BLaER1 (cell line): ENCODE data around the gene COL4A2.

ENCODE experiments used
- H3K27ac ChIP-seq: shearing (Covaris generic); formaldehyde crosslinking; 2 replicates; pipeline ENCODE4 v1.8.1; 2022
- H3K27me3 ChIP-seq: shearing (Covaris generic); formaldehyde crosslinking; 2 replicates; pipeline ENCODE4 v1.8.1; 2022
- H3K36me3 ChIP-seq: shearing (Covaris generic); formaldehyde crosslinking; 2 replicates; pipeline ENCODE4 v1.8.1; 2022
- H3K4me1 ChIP-seq: shearing (Covaris generic); formaldehyde crosslinking; 2 replicates; pipeline ENCODE4 v1.8.1; 2022
- H3K4me2 ChIP-seq: shearing (Covaris generic); formaldehyde crosslinking; 2 replicates; pipeline ENCODE4 v1.8.1; 2022
- H3K4me3 ChIP-seq: shearing (Covaris generic); formaldehyde crosslinking; 2 replicates; pipeline ENCODE4 v1.8.1; 2022
- H3K9ac ChIP-seq: shearing (Covaris generic); formaldehyde crosslinking; 2 replicates; pipeline ENCODE4 v1.8.1; 2022
- H3K9me3 ChIP-seq: shearing (Covaris generic); formaldehyde crosslinking; 2 replicates; pipeline ENCODE4 v1.8.1; 2022
- H4K20me1 ChIP-seq: shearing (Covaris generic); formaldehyde crosslinking; 2 replicates; pipeline ENCODE4 v1.8.1; 2022
- Cebpa-rat ChIP-seq: shearing (Covaris generic); IDR thresholded peaks from 2 replicates; pipeline ENCODE4 v1.8.1; 2022

COL4A2 gene

DNA sequence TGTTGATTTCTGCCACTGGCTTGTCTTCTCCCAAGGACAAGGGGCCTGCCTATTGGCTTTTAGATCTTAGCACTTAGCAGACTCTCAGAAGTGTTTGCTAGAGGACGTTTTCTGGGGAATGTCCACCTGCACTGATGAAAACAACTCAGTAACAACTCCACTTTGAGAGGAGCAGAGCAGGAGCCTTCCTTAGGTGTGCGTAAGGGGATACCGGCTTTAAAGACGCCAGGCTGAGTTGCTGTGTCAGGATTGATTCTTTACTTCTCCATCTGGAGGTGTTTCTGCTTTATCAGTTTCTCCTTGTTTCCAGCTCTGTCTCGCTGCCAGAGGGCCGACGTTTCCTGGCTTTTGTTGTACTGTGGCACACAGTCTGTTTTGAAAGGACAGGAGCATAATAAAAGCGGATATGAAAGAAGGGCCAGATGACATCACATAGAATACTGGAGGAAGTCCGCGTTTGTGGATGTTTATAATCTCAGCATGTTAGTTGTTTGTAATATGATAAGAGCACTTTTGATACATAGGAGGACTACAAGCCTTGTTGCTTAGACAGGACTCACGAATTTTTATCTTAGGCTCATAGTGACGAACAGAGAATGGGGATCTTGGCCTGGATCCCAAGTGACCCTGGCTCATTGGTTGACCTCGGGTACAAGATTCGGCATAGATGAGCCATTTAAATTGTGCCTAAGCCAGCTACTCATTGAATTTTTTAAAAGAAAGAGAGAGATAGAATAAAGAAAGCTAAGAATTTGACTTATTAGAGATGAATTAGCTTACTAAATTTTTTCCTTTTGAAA lies 34.6 kb downstream of the COL4A2 start:
- Histone ChIP-seq H3K9ac (no peak overlapping the region), H3K9me3 (peaks cover 9% of the 10 kb centered on the region), H3K27ac (no peak overlapping the region), H3K4me1 (peaks cover 17% of the 10 kb centered on the region), H3K36me3 (no peaks in the 10 kb centered on the region), H3K4me2 (peak overlapping the region; percentile 63), H3K27me3 (no peaks in the 10 kb centered on the region), H4K20me1 (no peaks in the 10 kb centered on the region), H3K4me3 (no peak overlapping the region)
- TF ChIP-seq Cebpa-rat = no peak

DNA sequence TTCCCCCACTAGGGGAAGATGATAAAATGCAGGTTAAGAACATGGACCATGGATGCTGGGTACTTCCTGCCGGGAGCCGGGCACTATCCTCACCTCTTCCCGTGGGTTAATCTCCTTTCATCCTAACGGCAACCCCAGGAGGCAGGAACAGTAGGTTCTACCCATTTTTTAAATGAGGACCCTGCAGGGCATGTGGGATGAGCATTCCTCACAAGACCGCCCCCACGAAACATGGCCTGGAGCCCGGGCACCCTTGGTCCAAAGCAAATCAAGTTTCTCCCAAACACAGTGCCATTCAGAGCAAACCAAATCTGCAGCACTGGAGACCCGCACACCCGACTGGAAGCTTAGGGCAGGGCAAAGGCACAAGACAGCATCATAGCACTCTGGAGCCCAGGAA lies 35.4 kb downstream of the COL4A2 start:
- Histone ChIP-seq H3K9me3 (peaks cover 1% of the 10 kb centered on the region), H3K4me2 (no peak overlapping the region), H3K27ac (no peak overlapping the region), H3K27me3 (no peaks in the 10 kb centered on the region), H3K4me3 (no peak overlapping the region), H3K9ac (no peak overlapping the region), H4K20me1 (no peaks in the 10 kb centered on the region), H3K36me3 (no peaks in the 10 kb centered on the region), H3K4me1 (peaks cover 17% of the 10 kb centered on the region)
- no peak for TF ChIP-seq Cebpa-rat

DNA sequence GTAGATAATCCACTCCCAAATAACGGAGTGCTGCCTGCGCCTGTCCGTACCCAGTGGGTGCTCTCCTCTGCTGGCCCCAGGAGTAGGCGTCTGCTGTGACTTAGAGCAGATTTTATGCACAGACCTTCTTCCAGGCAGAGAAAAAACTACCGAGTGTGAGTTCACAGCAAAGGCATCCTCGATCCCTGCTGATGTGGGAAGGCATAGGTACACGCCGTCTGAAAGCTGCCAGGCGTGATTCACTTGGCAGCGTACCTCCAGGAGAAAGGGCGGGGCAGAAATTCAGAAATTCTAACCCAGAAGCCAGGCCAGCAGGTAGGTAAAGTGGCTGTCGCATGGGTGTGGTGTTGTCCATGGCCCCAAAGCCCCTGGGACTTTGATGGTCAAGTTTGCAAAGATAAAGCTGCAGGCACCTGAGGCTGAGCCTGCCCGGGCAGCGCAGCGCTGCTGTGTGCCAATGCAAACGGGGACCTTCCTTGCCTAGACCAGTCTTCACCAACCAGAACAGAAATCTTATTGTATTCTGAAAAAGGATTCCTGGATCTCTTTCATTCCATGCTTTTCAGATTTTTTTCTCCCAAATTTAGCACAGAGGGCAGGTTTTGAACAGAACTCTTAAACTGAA lies 36.3 kb downstream of the COL4A2 start:
- Histone ChIP-seq H3K4me1 (peaks cover 17% of the 10 kb centered on the region), H4K20me1 (no peaks in the 10 kb centered on the region), H3K27me3 (no peaks in the 10 kb centered on the region), H3K9me3 (no peaks in the 10 kb centered on the region), H3K9ac (no peak overlapping the region), H3K27ac (no peak overlapping the region), H3K4me3 (no peak overlapping the region), H3K4me2 (no peak overlapping the region), H3K36me3 (no peaks in the 10 kb centered on the region)
- TF ChIP-seq Cebpa-rat = no peak

DNA sequence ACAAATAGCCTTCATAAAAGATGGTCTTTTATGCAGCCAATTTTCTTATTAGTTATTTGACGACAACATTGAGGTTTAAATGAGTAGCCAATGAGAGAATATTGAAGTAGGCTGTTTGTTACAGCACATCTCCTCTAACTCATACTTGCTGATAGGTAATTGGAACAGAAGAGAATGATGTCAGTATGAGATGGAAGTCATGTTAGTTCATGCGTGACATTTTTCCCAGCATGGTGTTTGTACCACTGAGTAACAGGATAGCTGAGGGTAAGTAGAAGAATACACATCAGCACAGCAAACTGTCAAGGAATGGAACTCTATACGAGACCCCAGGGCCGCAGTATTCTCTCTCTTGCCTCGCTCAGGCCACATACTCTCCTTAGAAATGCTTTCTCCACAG lies 37.2 kb downstream of the COL4A2 start:
- Histone ChIP-seq H3K27me3 (no peaks in the 10 kb centered on the region), H3K9ac (no peak overlapping the region), H4K20me1 (no peaks in the 10 kb centered on the region), H3K9me3 (no peaks in the 10 kb centered on the region), H3K4me2 (no peak overlapping the region), H3K4me1 (peaks cover 17% of the 10 kb centered on the region), H3K4me3 (no peak overlapping the region), H3K27ac (no peak overlapping the region), H3K36me3 (no peaks in the 10 kb centered on the region)
- no peak for TF ChIP-seq Cebpa-rat

DNA sequence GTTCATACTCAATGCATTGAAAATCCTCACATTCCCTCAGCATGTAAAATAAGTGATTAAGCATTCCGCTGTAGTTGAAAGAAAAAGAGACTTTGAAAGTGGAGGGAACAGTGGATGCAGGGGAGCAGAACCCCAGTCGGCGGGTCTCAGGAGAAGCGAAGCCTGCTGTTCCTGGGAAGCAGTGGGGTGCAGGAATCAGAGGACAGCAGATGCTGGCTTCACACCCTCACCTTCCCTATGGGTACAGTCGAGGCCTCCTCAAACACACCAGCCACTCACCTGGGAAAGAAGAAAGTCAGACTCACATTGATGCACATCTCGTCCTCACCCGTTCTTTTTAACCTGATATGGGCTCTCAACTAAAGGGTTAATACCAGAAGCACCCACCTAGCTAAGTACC lies 38.2 kb downstream of the COL4A2 start:
- TF ChIP-seq Cebpa-rat = no peak
- Histone ChIP-seq H3K27me3 (no peaks in the 10 kb centered on the region), H4K20me1 (no peaks in the 10 kb centered on the region), H3K9me3 (no peaks in the 10 kb centered on the region), H3K9ac (no peak overlapping the region), H3K36me3 (no peaks in the 10 kb centered on the region), H3K4me1 (peaks cover 13% of the 10 kb centered on the region), H3K27ac (no peak overlapping the region), H3K4me2 (no peak overlapping the region), H3K4me3 (no peak overlapping the region)

DNA sequence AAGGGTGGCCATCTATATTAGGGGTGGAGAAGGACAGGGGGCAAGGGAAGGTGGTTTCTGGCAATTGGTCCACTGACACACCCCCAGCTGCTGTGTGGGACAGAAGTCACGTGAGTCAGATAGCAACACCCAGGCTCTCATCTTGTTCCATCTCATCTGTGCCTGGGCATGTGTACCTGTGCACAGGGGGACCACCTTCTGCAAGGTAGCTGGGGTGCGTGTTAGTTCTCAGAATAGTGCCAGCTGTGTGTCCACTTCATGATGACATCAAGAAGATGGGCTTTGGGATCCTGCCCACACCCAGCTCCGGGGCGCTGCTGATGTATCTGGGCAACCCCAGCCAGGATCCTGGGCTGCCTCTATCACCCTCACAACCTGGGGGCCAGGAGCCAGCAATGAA lies 38.6 kb downstream of the COL4A2 start:
- peaks cover 9% of the 10 kb centered on the region for H3K4me1 ChIP-seq
- no peaks in the 10 kb centered on the region for H3K27me3 ChIP-seq
- H3K27ac ChIP-seq = no peak overlapping the region
- H4K20me1 ChIP-seq = no peaks in the 10 kb centered on the region
- no peak overlapping the region for H3K4me3 ChIP-seq
- H3K9me3 ChIP-seq = no peaks in the 10 kb centered on the region
- TF ChIP-seq Cebpa-rat = no peak
- H3K9ac ChIP-seq = no peak overlapping the region
- no peak overlapping the region for H3K4me2 ChIP-seq
- no peaks in the 10 kb centered on the region for H3K36me3 ChIP-seq

DNA sequence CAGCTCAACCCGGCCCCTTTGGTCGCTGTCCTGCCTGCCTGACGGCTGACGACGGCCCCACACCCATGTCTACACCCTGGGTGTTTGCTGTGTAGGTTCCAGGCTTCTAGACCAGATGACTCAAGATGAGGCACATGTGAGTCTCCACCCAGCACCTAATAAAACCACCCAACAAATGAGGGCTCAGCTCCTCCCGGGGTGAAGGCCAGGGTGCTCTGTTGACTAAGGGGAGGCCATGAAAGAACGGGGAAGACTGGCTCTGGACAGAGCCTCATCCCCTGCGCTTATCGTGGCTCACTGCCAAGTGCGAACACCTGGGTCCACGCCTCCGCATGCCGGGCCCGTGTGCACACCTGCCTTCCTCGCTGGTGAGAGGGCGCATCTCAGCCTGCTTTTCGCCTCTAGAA lies 39.6 kb downstream of the COL4A2 start:
- Histone ChIP-seq H3K4me3 (no peak overlapping the region), H3K4me2 (no peak overlapping the region), H3K9me3 (no peaks in the 10 kb centered on the region), H4K20me1 (no peaks in the 10 kb centered on the region), H3K27ac (no peak overlapping the region), H3K36me3 (no peaks in the 10 kb centered on the region), H3K4me1 (no peaks in the 10 kb centered on the region; the same call in 1 of the 2 replicates), H3K27me3 (no peaks in the 10 kb centered on the region), H3K9ac (no peak overlapping the region)
- no peak for TF ChIP-seq Cebpa-rat

DNA sequence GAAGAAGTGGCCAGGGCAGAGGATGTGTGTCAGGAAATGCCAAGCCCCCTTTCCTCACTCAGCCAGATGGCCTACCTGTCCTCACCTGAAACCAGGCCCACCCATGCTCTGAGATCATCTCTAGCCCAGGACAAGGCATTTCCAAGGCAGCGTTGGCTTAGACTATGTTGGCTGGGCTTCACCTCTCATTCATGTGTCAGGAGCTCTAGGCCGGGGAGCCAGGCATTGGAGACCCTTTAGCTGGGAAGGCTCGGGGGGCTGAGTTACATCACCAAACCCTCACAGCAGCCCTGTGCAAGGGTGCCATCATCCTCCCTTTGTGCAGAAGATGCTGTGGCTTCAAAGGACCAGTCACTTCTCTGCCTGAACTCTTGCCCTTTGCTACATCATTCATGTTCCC lies 40.0 kb downstream of the COL4A2 start:
- Histone ChIP-seq H3K9me3 (no peaks in the 10 kb centered on the region), H4K20me1 (no peaks in the 10 kb centered on the region), H3K27ac (no peak overlapping the region), H3K27me3 (no peaks in the 10 kb centered on the region), H3K4me1 (no peaks in the 10 kb centered on the region), H3K36me3 (no peaks in the 10 kb centered on the region), H3K4me3 (no peak overlapping the region), H3K9ac (no peak overlapping the region), H3K4me2 (no peak overlapping the region)
- no peak for TF ChIP-seq Cebpa-rat

DNA sequence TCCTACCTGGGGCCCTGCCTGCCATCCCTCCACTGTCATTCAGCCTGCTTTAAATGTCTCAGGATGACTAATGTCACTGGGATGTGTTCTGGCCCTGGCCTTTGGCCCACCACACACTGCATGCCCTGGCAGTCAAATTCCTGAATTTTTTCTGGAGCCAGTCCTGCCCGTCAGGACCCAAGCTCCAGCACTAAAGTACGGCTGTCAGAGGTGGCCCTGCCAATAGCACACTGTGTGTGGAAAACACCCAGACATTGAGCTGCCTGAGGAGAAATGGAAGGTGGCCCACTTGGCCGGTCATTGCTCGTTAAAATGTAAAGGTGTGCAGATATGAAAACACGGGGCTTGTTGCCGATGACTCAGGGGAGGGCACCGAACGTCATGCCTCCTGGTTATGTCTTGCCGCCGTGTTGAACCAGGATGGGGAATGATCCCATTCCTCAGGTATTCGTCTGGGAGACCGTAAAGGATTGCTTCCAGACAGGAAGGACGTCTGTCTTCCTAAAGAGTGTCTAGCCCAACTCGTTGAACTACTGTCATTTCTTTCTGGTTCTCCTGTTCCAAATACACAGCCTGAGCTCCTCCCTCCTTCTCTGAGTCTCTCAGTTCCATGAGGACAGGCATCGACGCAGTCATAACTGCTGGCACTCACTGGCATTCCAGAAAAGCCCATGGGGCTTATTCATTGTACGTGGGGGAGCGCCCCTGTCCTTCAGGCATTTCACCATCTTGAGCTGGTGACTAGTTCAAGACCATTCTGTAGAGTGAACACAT lies 40.6 kb downstream of the COL4A2 start:
- Histone ChIP-seq H4K20me1 (no peaks in the 10 kb centered on the region), H3K4me2 (no peak overlapping the region), H3K4me1 (no peaks in the 10 kb centered on the region; the same call in 1 of the 2 replicates), H3K36me3 (no peaks in the 10 kb centered on the region), H3K4me3 (no peak overlapping the region), H3K27me3 (no peaks in the 10 kb centered on the region), H3K9me3 (no peaks in the 10 kb centered on the region), H3K27ac (no peak overlapping the region), H3K9ac (no peak overlapping the region)
- no peak for TF ChIP-seq Cebpa-rat
